ENCODE measurements around the gene MRPL52.

Gene MRPL52

GRCh38 chr14:22791301-22791700 lies 38.4 kb upstream of the MRPL52 start:
- POLR2A ChIA-PET = interaction anchor here (0.6 to 1.3 kb wide), 5 partner anchors 9 to 109 kb away, joined by 3 to 5 read pairs (median 5); partner anchors contain the start of gene OXA1L
- CTCF ChIA-PET = interaction anchor here (1.0 to 2.4 kb wide), 4 partner anchors 32 to 138 kb away, joined by 3 to 7 read pairs (median 6); no protein-coding TSS in a partner anchor
- Histone ChIP-seq H3K36me3 (ENCODE audit: control insufficient read depth in 2 of 2, insufficient read depth in 1 of 2, low read length in 2 of 2) (no peaks in the 10 kb centered on the region), H3K4me3 (ENCODE audit: low read depth, low read length) (no peak overlapping the region), H3K4me1 (ENCODE audit: control insufficient read depth, insufficient read depth, low read length) (no peaks in the 10 kb centered on the region), H3K9me3 (ENCODE audit: control insufficient read depth, insufficient read depth, low read depth, low read length) (no peaks in the 10 kb centered on the region), H3K27ac (ENCODE audit: extremely low read depth, low read depth, low read length) (no peak overlapping the region)
- no peak for TF ChIP-seq WT1 (tag by site-specific recombination; IDR thresholded peaks at IDR 0.05)
- peak; percentile 92 for TF ChIP-seq SCRT2 (tag by site-specific recombination; IDR thresholded peaks at IDR 0.05)
- TF ChIP-seq ZNF362 (tag by site-specific recombination; IDR thresholded peaks at IDR 0.05) = 0 out of 2 replicates have a peak, but pooled peaks have one; percentile 56
- TF ChIP-seq ZBTB1 (tag by site-specific recombination; IDR thresholded peaks at IDR 0.05) = no peak
- peak; percentile 41; the same call in 1 of the 2 replicates for TF ChIP-seq FEZF1 (tag by site-specific recombination; IDR thresholded peaks at IDR 0.05)
- 0 out of 2 replicates have a peak, but pooled peaks have one; percentile 32 for TF ChIP-seq SP3 (tag by site-specific recombination; IDR thresholded peaks at IDR 0.05)
- TF ChIP-seq ZNF394 (tag by site-specific recombination; IDR thresholded peaks at IDR 0.05; ENCODE audit: borderline replicate concordance) = peak; percentile 20; the same call in 1 of the 2 replicates
- TF ChIP-seq INSM2 (tag by site-specific recombination; IDR thresholded peaks at IDR 0.05) = 0 out of 2 replicates have a peak, but pooled peaks have one; percentile 29
- TF ChIP-seq SP2 (tag by site-specific recombination; IDR thresholded peaks at IDR 0.05) = no peak
- no peak for TF ChIP-seq ZNF747 (tag by site-specific recombination; IDR thresholded peaks at IDR 0.05)
- no peak for TF ChIP-seq YY1 (tag by site-specific recombination; IDR thresholded peaks at IDR 0.05)
- TF ChIP-seq ZBTB48 (tag by site-specific recombination; IDR thresholded peaks at IDR 0.05) = peak; percentile 50; the same call in 1 of the 2 replicates
- no peak for TF ChIP-seq ZNF341 (tag by site-specific recombination; IDR thresholded peaks at IDR 0.05; ENCODE audit: low read depth)
- peak; percentile 99 for TF ChIP-seq ZNF629 (tag by site-specific recombination; IDR thresholded peaks at IDR 0.05)
- TF ChIP-seq IKZF3 (tag by site-specific recombination; IDR thresholded peaks at IDR 0.05) = no peak; the same call in 1 of the 2 replicates
- TF ChIP-seq ZNF184 (tag by site-specific recombination; IDR thresholded peaks at IDR 0.05) = 0 out of 2 replicates have a peak, but pooled peaks have one; percentile 66
- TF ChIP-seq ZNF658 (tag by site-specific recombination; IDR thresholded peaks at IDR 0.05) = no peak
- TF ChIP-seq ZNF398 (tag by site-specific recombination; IDR thresholded peaks at IDR 0.05) = no peak
- no peak for TF ChIP-seq ZNF24 (tag by site-specific recombination; IDR thresholded peaks at IDR 0.05)
- TF ChIP-seq ZBTB17 (tag by site-specific recombination; IDR thresholded peaks at IDR 0.05) = peak; percentile 72
- TF ChIP-seq ZBTB21 (tag by site-specific recombination; IDR thresholded peaks at IDR 0.05) = peak; percentile 98
- no peak for TF ChIP-seq ZNF239 (tag by site-specific recombination; IDR thresholded peaks at IDR 0.05)
- no peak for TF ChIP-seq YY2 (tag by site-specific recombination; IDR thresholded peaks at IDR 0.05)
- peak; percentile 62; the same call in 1 of the 2 replicates for TF ChIP-seq ZNF692 (tag by site-specific recombination; IDR thresholded peaks at IDR 0.05)
- TF ChIP-seq ZNF843 (tag by site-specific recombination; IDR thresholded peaks at IDR 0.05) = no peak
- no peak for TF ChIP-seq ELK4 (IDR thresholded peaks at IDR 0.05; ENCODE audit: borderline replicate concordance, low read depth, low read length)
- TF ChIP-seq ZBTB6 (tag by site-specific recombination; IDR thresholded peaks at IDR 0.05) = no peak
- no peak for TF ChIP-seq ZNF148 (tag by site-specific recombination; IDR thresholded peaks at IDR 0.05; ENCODE audit: borderline replicate concordance)
